Measurements from ENCODE around the gene RNF115. TPM values are rescaled to one million over a fixed set of nuclear protein-coding genes. Genes with fewer than 3 reads are reported as not detected.

RNF115 gene
- total RNA-seq, 1 experiment from 2014 or later = 9.5 TPM

- no peaks in the 10 kb centered on the region for H3K36me3 ChIP-seq (ENCODE audit: control insufficient read depth in 1 of 2, insufficient read depth in 2 of 2, low read length in 2 of 2)
- no peaks in the 10 kb centered on the region for H3K27me3 ChIP-seq (ENCODE audit: insufficient read depth, low read length)
- no peak for ATAC-seq
- no peaks in the 10 kb centered on the region for H4K20me1 ChIP-seq (ENCODE audit: insufficient read depth)
- POLR2A ChIA-PET = no interaction called here
- H3K9ac ChIP-seq (ENCODE audit: low read length) = no peak overlapping the region
- RAD21 ChIA-PET (ENCODE audit: low non-redundant PET in 1 of 2, low total read pairs in 2 of 2, uncharacterized antibody in 2 of 2, unreplicated experiment in 2 of 2) = no interaction called here
- H3K27ac ChIP-seq (ENCODE audit: low read depth, low read length) = no peak overlapping the region
- TF ChIP-seq JUND (IDR thresholded peaks at IDR 0.05) = no peak
- no peak for TF ChIP-seq EZH2 (IDR thresholded peaks at IDR 0.05)
- no peak for TF ChIP-seq EZH2phosphoT487 (IDR thresholded peaks at IDR 0.05; ENCODE audit: borderline replicate concordance)
- no peak for TF ChIP-seq REST (IDR thresholded peaks at IDR 0.05; ENCODE audit: low read depth)
- no peak for TF ChIP-seq TCF7L2 (IDR thresholded peaks at IDR 0.05; ENCODE audit: borderline replicate concordance, extremely low read depth, insufficient read depth, insufficient read length)
- TF ChIP-seq RAD21 (IDR thresholded peaks at IDR 0.05; ENCODE audit: low read depth) = no peak
- no peak for TF ChIP-seq YY1 (IDR thresholded peaks at IDR 0.05; ENCODE audit: extremely low read depth, insufficient replicate concordance, low read depth, low read length)
- TF ChIP-seq SIN3A (IDR thresholded peaks at IDR 0.05; ENCODE audit: low read depth) = no peak
- no peak for TF ChIP-seq FOSL1 (IDR thresholded peaks at IDR 0.05; ENCODE audit: low read depth)
- TF ChIP-seq CBX3 (IDR thresholded peaks at IDR 0.05; ENCODE audit: low read depth) = no peak
- no peak for TF ChIP-seq ZNF274 (IDR thresholded peaks at IDR 0.05; ENCODE audit: low read depth, low read length)
- TF ChIP-seq, protein P1, sequence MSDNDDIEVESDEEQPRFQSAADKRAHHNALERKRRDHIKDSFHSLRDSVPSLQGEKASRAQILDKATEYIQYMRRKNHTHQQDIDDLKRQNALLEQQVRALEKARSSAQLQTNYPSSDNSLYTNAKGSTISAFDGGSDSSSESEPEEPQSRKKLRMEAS (IDR thresholded peaks at IDR 0.05) = no peak
- H3K4me1 ChIP-seq (ENCODE audit: control insufficient read depth in 1 of 2, insufficient read depth in 2 of 2, low read length in 2 of 2) = peaks cover 4 to 7% of the 10 kb centered on the region in 2 experiments; a peak in 3 of 4 replicates
- no peak overlapping the region for H2AFZ ChIP-seq (ENCODE audit: low read depth, low read length, poor library complexity, severe bottlenecking)
- no peaks in the 10 kb centered on the region for H3K9me3 ChIP-seq (ENCODE audit: control insufficient read depth in 1 of 2, insufficient read depth in 1 of 2, low read depth in 1 of 2, low read length in 2 of 2)
- no peaks in the 10 kb centered on the region for H3K9me2 ChIP-seq (ENCODE audit: insufficient read depth)
- no peaks in the 10 kb centered on the region; the same call in 1 of the 2 replicates for H3K79me2 ChIP-seq (ENCODE audit: insufficient read depth, low read length)
- no peak overlapping the region for H3K4me3 ChIP-seq (replicated peaks in 1 of 2; ENCODE audit: low read depth in 1 of 2, low read length in 2 of 2)
- no TSS peak for BruUV-seq (replicated peaks)
- CTCF ChIA-PET = no interaction called here
- DNase-seq (ENCODE audit: low read depth, low spot score) = no peak
- intact Hi-C loops (cut with micrococcal nuclease) = no loop called here
- H3K4me2 ChIP-seq (ENCODE audit: low read length) = no peak overlapping the region
Observed at GRCh38 chr1:145863282-145864018, 39.6 kb upstream of the RNF115 start.

Measured in HCT116 (cell line).